Progenitor cell of endocrine pancreas (in vitro differentiated cells): ENCODE measurements around the gene MYBBP1A. TPM values are rescaled to one million over a fixed set of nuclear protein-coding genes. Genes with fewer than 3 reads are reported as not detected.

Experiments
- DNase-seq: peaks from one replicate; pipeline ENCODE4 v3.0.0; 2021; ENCODE audit warnings: low spot score; ENCODE audit not compliant: unreplicated experiment
- H3K27ac Mint-ChIP-seq: 2 replicates; pipeline ENCODE4 v1.8.0; 2021; ENCODE audit warnings: mild to moderate bottlenecking, moderate library complexity, mixed read lengths
- H3K27me3 Mint-ChIP-seq: 2 replicates; pipeline ENCODE4 v1.8.0; 2021; ENCODE audit warnings: mixed read lengths
- H3K36me3 Mint-ChIP-seq: 2 replicates; pipeline ENCODE4 v1.8.0; 2022; ENCODE audit warnings: mixed read lengths; ENCODE audit not compliant: insufficient read depth
- H3K4me1 Mint-ChIP-seq: 2 replicates; pipeline ENCODE4 v1.8.0; 2021; ENCODE audit warnings: low read depth, mixed read lengths
- H3K4me3 Mint-ChIP-seq: 2 replicates; pipeline ENCODE4 v1.8.0; 2021; ENCODE audit warnings: low read depth, mild to moderate bottlenecking, moderate library complexity, mixed read lengths
- H3K9me3 Mint-ChIP-seq: 2 replicates; pipeline ENCODE4 v1.8.0; 2021; ENCODE audit warnings: low read depth, mixed read lengths
- CTCF ChIP-seq: fragments of 200-600 bp; sonication (generic); IDR thresholded peaks from one replicate; pipeline ENCODE4 v1.5.0; 2021; ENCODE audit warnings: antibody characterized with exemption, mild to moderate bottlenecking; ENCODE audit not compliant: unreplicated experiment
- total RNA-seq: library from RNA; stranded (reverse); gene quantifications from 2 replicates; pipeline ENCODE4 v1.2.1, GENCODE V29; 2021

Gene MYBBP1A
- total RNA-seq, 1 donor from 2014 or later: 55.2 TPM

- no peaks in the 10 kb centered on the region for H3K27me3 Mint-ChIP-seq
These were observed 1.5 kb downstream of the MYBBP1A start for GRCh38 chr17:4553669-4554068.

GRCh38 chr17:4551796-4552525, 3.2 kb downstream of the MYBBP1A start:
- H3K36me3 Mint-ChIP-seq: peaks cover 2% of the 10 kb centered on the region

More at GRCh38 chr17:4553669-4554068, 1.5 kb downstream of the MYBBP1A start:
- H3K4me1 Mint-ChIP-seq: peaks cover 16% of the 10 kb centered on the region
- peak overlapping the region; percentile 50 for H3K4me3 Mint-ChIP-seq
- peaks cover 2% of the 10 kb centered on the region for H3K36me3 Mint-ChIP-seq
- DNase-seq: no peak
- H3K27ac Mint-ChIP-seq: no peak overlapping the region
- no peaks in the 10 kb centered on the region for H3K9me3 Mint-ChIP-seq
- TF ChIP-seq CTCF: no peak

GRCh38 chr17:4551141-4551540, 4.0 kb downstream of the MYBBP1A start:
- no peak overlapping the region for H3K4me3 Mint-ChIP-seq
- H3K27me3 Mint-ChIP-seq: no peaks in the 10 kb centered on the region
- no peak for DNase-seq
- no peak overlapping the region for H3K27ac Mint-ChIP-seq
- peak; percentile 20 for TF ChIP-seq CTCF
- H3K36me3 Mint-ChIP-seq: peaks cover 2% of the 10 kb centered on the region
- no peaks in the 10 kb centered on the region for H3K9me3 Mint-ChIP-seq
- peaks cover 14% of the 10 kb centered on the region for H3K4me1 Mint-ChIP-seq

More at GRCh38 chr17:4551796-4552525, 3.2 kb downstream of the MYBBP1A start:
- Mint-ChIP-seq H3K27ac (no peak overlapping the region), H3K27me3 (no peaks in the 10 kb centered on the region), H3K9me3 (no peaks in the 10 kb centered on the region), H3K4me1 (peaks cover 16% of the 10 kb centered on the region), H3K4me3 (no peak overlapping the region)
- no peak for DNase-seq
- TF ChIP-seq CTCF: no peak

- Mint-ChIP-seq H3K27me3 (no peaks in the 10 kb centered on the region), H3K4me3 (no peak overlapping the region), H3K36me3 (peaks cover 2% of the 10 kb centered on the region), H3K27ac (no peak overlapping the region), H3K9me3 (no peaks in the 10 kb centered on the region), H3K4me1 (peaks cover 9% of the 10 kb centered on the region)
- no peak for TF ChIP-seq CTCF
- peak; percentile 8 for DNase-seq
These were observed 4.6 kb downstream of the MYBBP1A start for GRCh38 chr17:4550534-4551039.

- no peak for TF ChIP-seq CTCF
- Mint-ChIP-seq H3K4me3 (no peak overlapping the region), H3K9me3 (no peaks in the 10 kb centered on the region), H3K36me3 (peaks cover 2% of the 10 kb centered on the region), H3K27me3 (no peaks in the 10 kb centered on the region), H3K27ac (no peak overlapping the region), H3K4me1 (peaks cover 7% of the 10 kb centered on the region)
- DNase-seq: no peak
These were observed 5.2 kb downstream of the MYBBP1A start for GRCh38 chr17:4549781-4550533.
